ENCODE data around the gene EHMT1. TPM values are rescaled to one million over a fixed set of nuclear protein-coding genes. Genes with fewer than 3 reads are reported as not detected.
A peak's percentile ranks its signal among the peaks of the same experiment; 100 is the strongest.

Gene EHMT1
- total RNA-seq, 2 experiments from 2014 or later, result 145 to 295 TPM

DNA sequence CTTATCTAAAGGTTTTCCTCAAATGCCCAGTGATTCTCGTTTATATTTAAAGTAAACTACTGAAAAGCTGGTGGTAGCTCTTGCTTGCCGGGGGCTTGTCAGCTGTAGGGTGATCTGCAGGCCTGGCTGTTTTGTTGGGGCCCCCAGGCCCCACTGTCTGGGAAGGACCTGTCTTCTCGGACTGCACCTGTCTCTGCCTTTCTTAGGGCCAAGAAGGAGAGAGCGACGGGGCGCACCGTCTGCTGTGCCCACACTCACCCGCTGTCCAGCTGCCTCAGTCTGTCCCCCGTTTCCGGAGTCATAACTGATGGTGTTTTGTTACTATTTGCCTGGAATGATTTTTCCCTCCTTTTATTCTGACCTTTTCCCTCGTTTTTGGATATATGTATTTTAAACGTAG is 164.7 kb downstream of the EHMT1 start:
- Histone ChIP-seq H3K4me1 (ENCODE audit: insufficient read depth, low read length, poor library complexity, severe bottlenecking) (no peaks in the 10 kb centered on the region), H2AFZ (ENCODE audit: low read length) (no peak overlapping the region), H3K9me2 (ENCODE audit: insufficient read depth, low read length) (no peaks in the 10 kb centered on the region), H3K36me3 (ENCODE audit: insufficient read depth, low read length) (peaks cover 90% of the 10 kb centered on the region), H3K4me2 (ENCODE audit: low read length) (no peak overlapping the region), H3K27ac (ENCODE audit: low read depth, low read length, poor library complexity, severe bottlenecking) (no peak overlapping the region), H3K9me3 (ENCODE audit: low read length) (no peaks in the 10 kb centered on the region), H4K20me1 (ENCODE audit: insufficient read depth, low read length) (no peaks in the 10 kb centered on the region), H3K4me3 (ENCODE audit: low read depth, low read length, poor library complexity, severe bottlenecking) (no peak overlapping the region), H3K79me2 (ENCODE audit: insufficient read depth, low read depth, low read length) (no peaks in the 10 kb centered on the region)
- DNase-seq (ENCODE audit: low spot score), result no peak
- CTCF ChIA-PET (ENCODE audit: unreplicated experiment), result no interaction called here
- BruUV-seq (replicated peaks), result no TSS peak
- TF ChIP-seq CTCF (conservative IDR thresholded peaks at IDR 0.05; ENCODE audit: low read length) (no peak), EZH2phosphoT487 (IDR thresholded peaks at IDR 0.05; ENCODE audit: borderline replicate concordance, low read depth, low read length) (no peak)
- intact Hi-C loops (cut with micrococcal nuclease; ENCODE audit: unreplicated experiment), result no loop called here
- POLR2A ChIA-PET, result no interaction called here

- ChIA-PET POLR2A (no interaction called here), CTCF (ENCODE audit: unreplicated experiment) (no interaction called here)
- intact Hi-C loops (cut with micrococcal nuclease; ENCODE audit: unreplicated experiment), result no loop called here
Measured at GRCh38 chr9:137784046-137784445, 165.2 kb downstream of the EHMT1 start.

More at GRCh38 chr9:137784046-137784445, 165.2 kb downstream of the EHMT1 start:
- Histone ChIP-seq H3K4me2 (ENCODE audit: low read length) (no peak overlapping the region), H3K36me3 (ENCODE audit: insufficient read depth, low read length) (peaks cover 90% of the 10 kb centered on the region), H3K27ac (ENCODE audit: low read depth, low read length, poor library complexity, severe bottlenecking) (no peak overlapping the region), H4K20me1 (ENCODE audit: insufficient read depth, low read length) (no peaks in the 10 kb centered on the region), H3K4me3 (ENCODE audit: low read depth, low read length, poor library complexity, severe bottlenecking) (no peak overlapping the region), H3K79me2 (ENCODE audit: insufficient read depth, low read depth, low read length) (no peaks in the 10 kb centered on the region), H2AFZ (ENCODE audit: low read length) (no peak overlapping the region), H3K9me3 (ENCODE audit: low read length) (no peaks in the 10 kb centered on the region), H3K4me1 (ENCODE audit: insufficient read depth, low read length, poor library complexity, severe bottlenecking) (no peaks in the 10 kb centered on the region), H3K9me2 (ENCODE audit: insufficient read depth, low read length) (no peaks in the 10 kb centered on the region)
- BruUV-seq (replicated peaks), result TSS peak; percentile 21
- DNase-seq (ENCODE audit: low spot score), result no peak
- TF ChIP-seq EZH2phosphoT487 (IDR thresholded peaks at IDR 0.05; ENCODE audit: borderline replicate concordance, low read depth, low read length) (no peak), CTCF (conservative IDR thresholded peaks at IDR 0.05; ENCODE audit: low read length) (no peak)
